RWPE1 (cell line): Measurements from ENCODE around the gene TBXAS1.

ENCODE experiments used
- CTCF ChIA-PET: fragments of 350-600 bp; sonication (Branson Sonifier 250); formaldehyde crosslinking; extraction: SDS; loops from one replicate; lab custom pipeline; 2021; lab: Yijun Ruan, JAX
- POLR2A ChIA-PET: fragments of 400-600 bp; formaldehyde crosslinking; extraction: SDS; loops from one replicate; lab custom pipeline; 2020; ENCODE audit warnings: antibody characterized with exemption; ENCODE audit not compliant: low non-redundant PET; lab: Yijun Ruan, JAX
- DNase-seq: peaks from one replicate; pipeline ENCODE4 v3.0.0; 2012; ENCODE audit warnings: low spot score
- H3K27ac ChIP-seq: fragments of 450-650 bp; 2 replicates; pipeline ENCODE4 v1.5.1; 2017
- TF ChIP-seq, protein P1 (sequence below): fragments of 450-650 bp; conservative IDR thresholded peaks from 2 replicates; pipeline ENCODE4 v1.5.1; 2017; ENCODE audit warnings: low read depth, mild to moderate bottlenecking

Gene TBXAS1

GRCh38 chr7:140015471-140015970, 186.5 kb downstream of the TBXAS1 start:
- no peak overlapping the region for H3K27ac ChIP-seq
- DNase-seq = no peak
- CTCF ChIA-PET = no interaction called here
- POLR2A ChIA-PET = no interaction called here
- TF ChIP-seq, protein P1, sequence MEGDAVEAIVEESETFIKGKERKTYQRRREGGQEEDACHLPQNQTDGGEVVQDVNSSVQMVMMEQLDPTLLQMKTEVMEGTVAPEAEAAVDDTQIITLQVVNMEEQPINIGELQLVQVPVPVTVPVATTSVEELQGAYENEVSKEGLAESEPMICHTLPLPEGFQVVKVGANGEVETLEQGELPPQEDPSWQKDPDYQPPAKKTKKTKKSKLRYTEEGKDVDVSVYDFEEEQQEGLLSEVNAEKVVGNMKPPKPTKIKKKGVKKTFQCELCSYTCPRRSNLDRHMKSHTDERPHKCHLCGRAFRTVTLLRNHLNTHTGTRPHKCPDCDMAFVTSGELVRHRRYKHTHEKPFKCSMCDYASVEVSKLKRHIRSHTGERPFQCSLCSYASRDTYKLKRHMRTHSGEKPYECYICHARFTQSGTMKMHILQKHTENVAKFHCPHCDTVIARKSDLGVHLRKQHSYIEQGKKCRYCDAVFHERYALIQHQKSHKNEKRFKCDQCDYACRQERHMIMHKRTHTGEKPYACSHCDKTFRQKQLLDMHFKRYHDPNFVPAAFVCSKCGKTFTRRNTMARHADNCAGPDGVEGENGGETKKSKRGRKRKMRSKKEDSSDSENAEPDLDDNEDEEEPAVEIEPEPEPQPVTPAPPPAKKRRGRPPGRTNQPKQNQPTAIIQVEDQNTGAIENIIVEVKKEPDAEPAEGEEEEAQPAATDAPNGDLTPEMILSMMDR = no peak

DNA sequence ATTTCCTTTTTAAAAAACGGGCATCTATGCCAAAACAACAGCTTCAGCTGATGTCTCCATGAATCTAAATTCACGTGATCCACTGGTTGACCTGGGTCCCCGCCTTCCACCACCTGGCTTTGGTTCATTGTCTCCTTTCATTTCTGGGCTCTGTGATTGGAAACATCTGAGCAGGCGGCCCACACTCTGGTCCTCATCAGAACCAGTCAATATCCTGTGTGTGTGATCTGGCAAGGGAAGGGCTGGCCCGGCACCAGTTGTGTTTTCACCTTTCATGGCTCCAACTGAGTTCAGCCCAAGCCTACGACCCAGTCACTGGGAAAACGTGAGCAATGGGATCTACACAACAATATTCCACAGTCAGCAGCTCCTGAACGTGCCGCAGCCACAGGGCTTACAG, 187.5 kb downstream of the TBXAS1 start:
- ChIA-PET CTCF (interaction anchor here (0.6 to 0.7 kb wide), 3 partner anchors 20 to 441 kb away, joined by 3 read pairs; no protein-coding TSS in a partner anchor), POLR2A (no interaction called here)
- TF ChIP-seq, protein P1 = no peak
- no peak for DNase-seq
- H3K27ac ChIP-seq = no peak overlapping the region

- H3K27ac ChIP-seq = no peak overlapping the region
- TF ChIP-seq, protein P1 = no peak
- no peak for DNase-seq
- ChIA-PET CTCF (interaction anchor here (0.6 to 0.7 kb wide), 2 partner anchors 21 to 300 kb away, joined by 3 read pairs; no protein-coding TSS in a partner anchor), POLR2A (no interaction called here)
Measured at GRCh38 chr7:140017034-140017433, 188.0 kb downstream of the TBXAS1 start.

DNA sequence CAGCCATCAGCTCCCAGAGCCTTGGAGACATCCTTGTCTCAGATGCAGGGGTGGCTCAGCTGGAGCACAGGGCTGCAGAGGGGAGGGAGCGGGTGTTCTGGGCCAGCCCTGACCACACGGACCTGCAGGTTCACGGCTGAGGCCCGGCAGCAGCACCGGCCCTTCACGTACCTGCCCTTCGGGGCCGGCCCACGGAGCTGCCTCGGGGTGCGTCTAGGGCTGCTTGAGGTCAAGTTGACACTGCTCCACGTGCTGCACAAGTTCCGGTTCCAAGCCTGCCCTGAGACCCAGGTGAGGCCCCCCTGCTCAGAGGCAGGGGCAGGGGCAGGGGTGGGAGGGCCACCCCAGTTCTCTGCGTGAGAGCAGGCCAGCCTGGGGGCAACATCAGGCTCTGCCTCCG, 188.5 kb downstream of the TBXAS1 start:
- TF ChIP-seq, protein P1 = no peak
- DNase-seq = no peak
- ChIA-PET CTCF (no interaction called here), POLR2A (no interaction called here)
- no peak overlapping the region for H3K27ac ChIP-seq

- CTCF ChIA-PET = no interaction called here
Measured at GRCh38 chr7:140018125-140019043, 189.3 kb downstream of the TBXAS1 start.

GRCh38 chr7:140019172-140019571, 190.1 kb downstream of the TBXAS1 start:
- CTCF ChIA-PET = no interaction called here
- POLR2A ChIA-PET = no interaction called here

More at GRCh38 chr7:140018125-140019043, 189.3 kb downstream of the TBXAS1 start:
- DNase-seq = no peak
- POLR2A ChIA-PET = no interaction called here
- TF ChIP-seq, protein P1 = no peak
- H3K27ac ChIP-seq = no peak overlapping the region

More at GRCh38 chr7:140019172-140019571, 190.1 kb downstream of the TBXAS1 start:
- TF ChIP-seq, protein P1 = no peak
- DNase-seq = no peak
- H3K27ac ChIP-seq = no peak overlapping the region
